Dermis microvascular lymphatic vessel endothelial cell (primary cell): Measurements from ENCODE around the gene NLGN1. TPM values are rescaled to one million over a fixed set of nuclear protein-coding genes. Genes with fewer than 3 reads are reported as not detected.

ENCODE experiments used
- DNase-seq, 2 donors: peaks; one replicate each; pipeline versions ENCODE4 v3.0.0 to v3.0.0-alpha.2; 2010; ENCODE audit warnings: low read depth in 2 of 2
- total RNA-seq: library from RNA; depleted of rRNA; stranded (reverse); fragments of >200 nt; gene quantifications from 2 replicates; pipeline ENCODE4 v1.2.1, GENCODE V29; 2014

Gene NLGN1
- total RNA-seq, 1 donor from 2014 or later, result 0.51 TPM

DNA sequence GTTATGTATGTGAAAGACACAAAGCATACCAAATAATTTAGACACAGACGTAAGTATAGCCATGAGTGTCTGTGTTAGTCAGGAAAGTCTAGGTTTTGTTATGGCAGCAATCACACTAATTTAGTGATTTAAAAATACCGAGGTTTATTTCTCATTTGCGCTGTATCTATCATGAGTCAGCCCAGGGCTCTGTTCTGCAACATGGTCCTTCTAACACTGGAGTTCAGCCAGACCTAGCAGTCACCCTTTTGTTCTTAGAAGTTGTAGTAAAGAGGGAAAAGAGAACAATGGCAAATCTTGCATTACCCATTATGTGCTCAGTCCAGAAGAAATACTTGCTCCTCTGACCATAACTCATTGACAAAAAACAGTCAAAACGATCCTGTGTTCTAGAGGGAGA, 311.5 kb downstream of the NLGN1 start:
- DNase-seq, result peak in 1 of 2 donors; percentile 2

DNA sequence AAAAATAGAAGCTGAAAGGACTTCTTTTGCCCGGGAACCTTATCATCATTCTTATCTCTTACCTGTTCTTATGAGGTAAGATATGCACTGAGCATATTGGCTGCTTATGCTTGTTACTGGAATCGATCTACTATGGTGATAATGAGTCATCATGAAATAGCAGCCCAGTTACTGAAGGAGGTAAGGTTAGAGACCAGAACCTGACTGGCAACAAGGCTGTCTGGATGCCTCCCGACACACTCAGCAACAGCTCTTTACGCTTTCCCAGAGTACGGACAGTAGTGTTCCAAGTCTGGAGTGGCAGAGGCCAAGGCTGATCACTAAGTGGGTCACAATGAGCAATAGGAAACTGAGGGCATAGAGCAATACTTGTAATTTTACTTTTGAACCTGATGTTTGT, 314.1 kb downstream of the NLGN1 start:
- DNase-seq, result no peak

DNA sequence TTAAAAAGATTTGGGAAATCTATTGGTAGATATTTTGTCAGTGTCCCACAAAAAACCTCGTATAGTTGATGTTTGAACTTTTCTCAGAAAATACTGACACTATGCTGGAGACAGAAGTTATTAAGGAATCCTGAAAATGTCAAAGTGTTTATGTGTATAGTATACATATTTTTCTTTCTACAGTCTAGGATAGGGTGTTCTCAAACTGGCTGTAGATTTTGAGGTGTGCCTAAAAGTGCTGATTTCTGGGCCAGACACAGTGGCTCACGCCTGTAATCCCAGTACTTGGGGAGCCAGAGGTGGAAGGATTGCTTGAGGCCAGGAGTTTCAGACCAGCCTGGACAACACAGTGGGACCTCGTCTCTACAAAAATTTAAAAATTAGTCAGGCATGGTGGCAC, 322.0 kb downstream of the NLGN1 start:
- no peak for DNase-seq

DNA sequence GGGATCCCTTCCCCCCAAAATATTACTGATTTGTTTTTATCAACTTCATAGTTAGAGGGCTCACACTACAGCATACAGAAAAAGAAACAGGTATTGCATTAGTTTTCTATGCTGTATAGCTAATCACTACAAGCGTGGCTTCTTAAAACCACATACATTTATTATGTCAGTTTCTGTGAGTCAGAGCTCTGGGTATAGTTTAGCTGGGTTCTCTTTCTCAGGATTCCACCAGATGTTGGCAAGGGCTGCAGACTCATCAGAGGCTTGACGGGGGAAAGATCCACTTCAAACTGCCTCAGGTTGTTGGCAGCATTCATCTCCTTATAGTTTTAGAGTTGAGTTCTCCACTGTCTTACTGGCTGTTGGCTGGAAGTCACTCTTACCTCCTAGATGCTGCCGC, 328.0 kb downstream of the NLGN1 start:
- DNase-seq, result no peak

DNA sequence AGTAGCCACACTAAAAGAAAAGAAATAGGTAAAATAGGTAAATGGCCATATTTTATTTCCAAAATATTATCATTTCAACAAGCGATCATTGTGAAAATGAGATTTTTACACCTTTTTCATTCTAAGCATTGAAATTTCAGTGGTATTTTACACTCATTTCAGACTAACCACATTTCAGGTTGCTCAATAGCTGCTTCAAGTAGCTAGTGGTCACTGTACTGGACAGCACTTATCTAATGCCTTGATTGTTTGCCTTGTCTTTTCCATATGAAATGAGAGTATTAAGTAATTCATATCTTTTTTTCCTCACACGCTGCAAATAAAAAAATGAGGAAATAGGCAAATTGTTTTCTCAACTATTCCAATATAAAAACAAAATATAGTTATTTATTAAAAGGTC, 332.8 kb downstream of the NLGN1 start:
- DNase-seq, result no peak

DNA sequence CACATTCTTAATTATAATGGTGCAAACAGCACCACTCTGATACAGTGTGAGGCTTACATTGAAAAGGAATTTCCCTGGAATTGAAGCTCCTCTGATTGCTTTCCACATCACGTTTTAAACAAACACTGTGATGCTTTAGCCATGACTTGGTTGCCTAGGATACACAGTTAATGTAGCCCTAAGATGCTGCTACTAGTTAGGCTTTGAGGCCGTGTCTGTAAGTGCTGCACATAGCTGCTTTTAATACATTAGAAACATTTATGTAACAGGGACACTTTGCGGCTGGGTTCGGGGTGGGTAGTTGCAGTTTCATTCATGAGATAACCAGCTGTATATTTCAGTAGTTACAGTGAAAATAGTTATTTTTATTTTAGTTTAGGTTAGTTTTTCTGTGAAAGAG, 334.7 kb downstream of the NLGN1 start:
- no peak for DNase-seq

DNA sequence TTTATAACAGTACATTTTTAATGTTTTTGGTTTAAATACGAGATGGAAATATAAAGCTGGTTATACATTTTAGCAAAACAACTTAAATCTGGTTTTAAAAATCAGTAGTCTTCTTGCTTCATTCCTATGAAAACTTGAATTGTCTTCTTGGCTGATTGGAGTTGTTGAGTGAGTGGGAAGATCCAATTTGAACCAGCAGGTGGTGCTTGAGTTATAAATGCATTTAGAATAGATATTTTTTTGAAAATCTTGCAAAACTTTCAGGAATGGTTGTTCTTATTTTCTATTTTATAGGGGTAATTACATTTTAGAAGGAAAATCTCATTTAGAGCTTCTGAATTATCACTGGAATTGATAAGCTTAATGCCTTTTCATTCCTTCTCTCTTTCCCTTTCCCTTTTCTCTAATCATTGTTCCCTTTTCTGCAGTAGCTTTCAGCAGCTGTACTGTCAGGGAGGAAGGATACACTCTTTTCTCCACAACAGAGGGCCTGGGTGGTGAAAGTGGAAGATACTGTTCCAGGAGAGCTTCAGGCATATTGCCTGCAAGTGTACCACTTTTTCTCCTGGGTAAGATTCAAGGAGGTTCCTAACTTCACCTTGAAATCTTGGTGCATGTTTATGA, 335.6 kb downstream of the NLGN1 start:
- DNase-seq, result peak; percentile 36 to 70

DNA sequence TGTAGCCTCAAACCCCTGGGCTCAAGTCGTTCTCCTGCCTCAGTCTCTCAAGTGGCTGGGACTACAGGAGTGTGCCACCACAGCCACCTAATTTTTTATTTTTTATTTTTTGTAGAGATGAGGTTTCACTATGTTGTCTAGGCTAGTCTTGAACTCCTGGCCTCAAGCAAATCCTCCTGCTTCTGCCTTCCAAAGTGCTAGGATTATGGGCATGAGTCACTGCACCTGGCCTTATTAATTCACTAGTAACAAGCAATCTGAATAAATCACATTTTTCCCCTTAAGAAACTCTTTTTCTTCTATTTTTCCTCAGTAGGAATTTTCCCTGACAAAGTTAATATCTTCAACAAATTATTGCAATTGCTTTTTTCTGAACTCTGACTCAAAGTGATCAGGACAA, 336.9 kb downstream of the NLGN1 start:
- no peak for DNase-seq

DNA sequence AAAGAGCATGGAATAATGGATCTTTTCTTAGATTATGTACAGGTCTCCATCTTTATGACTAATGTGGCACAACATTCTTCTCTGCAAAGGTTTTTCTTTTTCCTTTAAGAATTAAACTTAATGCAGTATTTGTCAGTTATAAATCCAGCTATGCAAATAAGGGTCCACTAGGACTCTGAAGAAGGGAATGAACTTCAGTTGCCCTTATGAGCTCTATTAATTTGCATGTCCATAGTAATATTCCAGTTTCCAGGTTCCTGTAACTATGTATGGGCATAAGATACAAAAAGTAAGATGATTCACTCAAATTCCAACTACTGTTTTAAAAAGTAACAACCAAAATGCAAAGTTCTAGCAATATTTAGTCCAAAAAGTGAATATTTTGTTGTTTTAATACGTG, 337.4 kb downstream of the NLGN1 start:
- no peak for DNase-seq

DNA sequence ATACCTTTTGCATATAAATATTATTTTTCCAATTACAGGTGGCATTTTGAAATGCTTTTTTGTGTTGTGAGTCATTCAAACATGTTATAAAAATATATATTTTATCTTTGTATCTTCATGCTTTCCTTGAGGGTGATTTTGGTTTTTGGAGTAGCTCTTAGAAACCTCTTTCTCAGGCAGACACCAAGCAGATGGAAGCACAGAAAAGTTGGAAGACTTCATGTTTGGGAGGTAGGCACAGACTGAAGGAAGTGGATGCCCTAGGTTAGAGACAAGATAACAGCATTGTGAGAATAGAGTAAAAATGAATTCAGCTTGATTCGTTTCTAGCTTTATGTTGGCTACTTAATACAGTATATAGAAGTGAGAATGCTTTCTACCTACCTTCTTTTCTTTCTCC, 338.3 kb downstream of the NLGN1 start:
- no peak for DNase-seq

DNA sequence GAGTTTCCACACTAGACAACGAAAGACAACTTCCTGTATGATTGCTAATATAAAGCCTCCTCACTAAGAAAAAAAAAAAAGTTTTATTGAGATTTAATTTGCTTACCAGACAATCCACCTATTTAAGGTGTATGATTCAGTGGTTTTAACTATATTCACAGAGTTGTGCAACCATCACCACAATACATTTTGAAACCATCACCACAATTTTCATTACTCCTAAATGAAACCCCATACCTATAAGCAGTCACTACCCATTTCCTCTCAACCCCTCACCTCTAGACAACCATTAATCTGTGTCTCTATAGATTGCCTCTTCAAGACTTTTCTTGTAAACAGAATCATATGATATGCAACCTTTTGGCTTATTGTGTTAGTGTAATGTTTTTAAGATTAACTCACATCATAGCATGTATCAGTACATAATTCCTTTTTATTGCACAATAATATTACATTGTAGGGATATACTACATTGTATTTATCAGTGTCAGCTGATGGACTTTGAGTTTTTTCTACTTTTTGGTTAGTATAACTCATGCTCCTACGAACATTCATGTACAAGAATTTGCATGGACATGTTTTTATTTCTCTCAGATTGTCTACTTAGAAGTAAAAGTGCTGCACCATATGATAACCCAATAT, 339.7 kb downstream of the NLGN1 start:
- DNase-seq, result no peak

DNA sequence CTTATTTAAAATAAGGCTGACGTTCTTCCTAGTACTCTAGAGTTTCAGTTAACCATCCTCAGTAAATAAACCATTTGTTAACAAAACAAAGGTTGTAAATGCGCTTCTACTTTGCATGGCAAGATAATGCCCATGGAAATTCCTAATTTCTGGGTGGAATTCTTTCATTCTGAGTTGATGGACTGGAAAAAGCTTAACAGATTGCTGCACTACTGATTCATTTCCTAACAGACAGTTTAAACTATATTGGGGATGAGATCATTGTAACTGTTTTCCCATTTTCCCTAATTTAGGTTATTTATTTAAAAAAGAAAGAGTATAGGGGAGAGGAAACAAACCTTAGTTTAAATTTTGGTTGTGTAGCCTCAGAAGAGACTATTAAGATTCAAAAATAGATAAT, 342.2 kb downstream of the NLGN1 start:
- DNase-seq, result peak; percentile 3 to 64

DNA sequence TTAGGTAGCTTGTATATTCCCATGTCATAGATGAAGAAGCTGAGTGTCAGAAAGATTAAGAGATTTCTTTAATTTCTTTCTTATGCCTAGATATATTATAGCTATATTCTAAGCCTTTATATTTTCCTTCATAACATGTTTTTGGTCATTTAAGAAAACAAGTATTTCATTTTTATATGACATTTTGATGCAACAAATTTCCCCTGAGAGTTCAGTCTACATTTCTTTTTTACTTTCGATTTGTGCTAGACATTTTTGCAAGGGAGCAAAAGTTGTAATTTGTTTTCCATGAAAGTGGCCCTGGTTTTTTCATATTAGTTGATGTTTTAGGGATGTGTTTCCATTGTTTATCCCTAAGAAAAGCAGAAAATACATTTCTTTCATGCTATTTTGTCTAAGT, 344.9 kb downstream of the NLGN1 start:
- no peak for DNase-seq

DNA sequence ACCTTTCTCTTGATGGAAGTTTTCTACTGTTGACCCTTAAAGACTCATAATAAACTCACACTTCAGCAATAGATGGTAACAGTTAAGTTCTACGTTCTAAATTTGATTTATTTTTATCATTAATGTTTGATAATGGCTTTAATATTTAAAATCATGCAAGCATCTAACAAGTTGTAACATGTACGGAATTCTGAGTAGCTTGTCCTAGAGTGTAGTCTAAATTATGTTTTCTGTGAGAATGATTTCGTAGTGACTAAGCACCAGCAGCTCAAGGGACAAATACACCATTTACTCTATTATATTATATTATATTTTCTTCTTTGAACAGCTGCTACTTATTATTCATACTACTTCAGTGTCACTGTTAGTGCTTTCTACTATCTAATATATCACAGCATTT, 345.6 kb downstream of the NLGN1 start:
- DNase-seq, result no peak

DNA sequence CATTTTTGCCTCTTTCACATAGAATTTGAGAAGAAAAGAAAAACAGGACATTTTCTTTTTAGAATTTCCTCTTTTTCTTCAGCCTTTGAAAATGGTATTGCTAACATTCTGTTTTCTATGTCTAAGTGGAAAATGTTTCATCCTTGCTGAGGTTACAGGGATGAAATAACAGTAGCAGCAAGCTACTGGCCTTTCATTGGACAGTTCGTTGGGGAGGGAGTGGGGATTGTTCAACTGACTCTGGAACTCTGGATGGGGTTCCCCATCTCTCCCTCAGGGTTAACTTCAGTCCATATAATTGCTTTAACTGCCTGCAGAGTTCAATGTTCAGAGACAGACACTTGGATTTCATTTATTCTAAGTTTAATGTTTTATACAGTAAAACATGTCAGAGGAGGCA, 346.0 kb downstream of the NLGN1 start:
- DNase-seq, result no peak

DNA sequence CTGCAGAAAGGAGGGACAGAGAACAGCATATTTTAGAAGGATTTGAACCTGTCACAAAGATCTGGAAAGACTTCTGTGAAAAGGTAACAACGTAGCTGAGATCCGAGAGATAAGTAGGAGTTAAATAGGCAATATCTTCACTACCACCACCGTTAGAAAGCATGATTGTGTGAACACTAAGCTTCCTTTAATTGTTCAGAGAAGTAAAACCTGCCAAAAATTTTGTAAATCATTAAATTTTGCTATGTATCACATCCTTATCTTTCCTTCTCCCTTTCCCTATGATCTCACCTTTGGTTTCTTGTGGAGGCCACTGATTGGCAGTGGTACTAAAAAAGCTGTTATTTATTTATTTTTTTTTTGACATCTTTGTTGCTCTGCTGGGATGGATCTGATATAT, 346.9 kb downstream of the NLGN1 start:
- peak in 1 of 2 donors; percentile 56 for DNase-seq

DNA sequence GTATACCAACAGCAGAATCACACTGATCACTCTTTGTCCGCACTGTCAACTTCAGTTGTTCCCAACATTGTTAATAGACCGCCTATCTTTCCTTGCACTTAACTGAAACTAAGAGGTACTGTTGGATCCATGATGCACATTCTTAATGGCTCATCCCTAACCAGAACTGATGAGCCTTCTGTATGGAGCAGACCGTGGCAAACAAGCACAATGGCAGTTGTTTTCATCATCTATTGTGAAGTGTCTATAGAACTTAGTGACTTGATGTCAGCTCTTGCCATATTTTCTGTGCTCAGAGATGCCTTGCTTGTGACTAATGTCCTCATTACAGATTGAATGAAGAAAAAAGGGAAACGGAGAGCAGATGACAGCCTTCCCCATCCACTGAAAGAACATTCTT, 347.4 kb downstream of the NLGN1 start:
- DNase-seq, result peak in 1 of 2 donors; percentile 31

DNA sequence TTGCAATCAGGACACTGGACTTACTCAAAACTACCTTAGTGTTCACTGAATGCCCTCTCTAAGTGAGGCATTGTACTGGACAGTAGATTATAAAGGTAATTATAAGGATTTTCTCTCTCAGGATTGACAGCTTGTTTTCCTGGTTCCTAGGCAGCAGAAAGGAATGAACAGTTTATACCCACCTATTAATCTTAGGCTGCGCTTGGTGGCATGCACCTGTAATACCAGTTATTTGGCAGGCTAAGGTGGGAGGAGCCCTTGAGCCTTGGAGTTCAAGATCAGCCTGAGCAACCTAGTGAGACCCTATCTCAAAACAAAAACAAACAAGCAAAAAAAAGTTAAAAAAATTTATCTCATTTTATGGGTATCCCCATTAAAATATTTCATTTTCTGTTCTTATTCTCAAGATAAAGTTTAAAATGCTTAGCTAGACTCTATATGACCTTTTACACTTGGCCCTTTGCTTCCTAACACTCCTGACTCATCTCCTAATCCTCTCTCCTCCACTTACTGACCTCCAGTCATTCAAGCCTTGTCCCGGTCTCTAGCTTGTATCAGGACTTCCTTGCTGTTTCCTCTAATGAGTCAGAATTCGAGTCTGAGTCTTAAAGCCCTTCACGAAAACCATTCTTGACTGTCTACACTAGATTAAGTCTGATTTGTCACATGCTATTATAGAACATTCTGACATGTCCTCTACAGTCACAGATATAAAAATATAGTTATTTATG, 348.6 kb downstream of the NLGN1 start:
- DNase-seq, result peak in 1 of 2 donors; percentile 94

DNA sequence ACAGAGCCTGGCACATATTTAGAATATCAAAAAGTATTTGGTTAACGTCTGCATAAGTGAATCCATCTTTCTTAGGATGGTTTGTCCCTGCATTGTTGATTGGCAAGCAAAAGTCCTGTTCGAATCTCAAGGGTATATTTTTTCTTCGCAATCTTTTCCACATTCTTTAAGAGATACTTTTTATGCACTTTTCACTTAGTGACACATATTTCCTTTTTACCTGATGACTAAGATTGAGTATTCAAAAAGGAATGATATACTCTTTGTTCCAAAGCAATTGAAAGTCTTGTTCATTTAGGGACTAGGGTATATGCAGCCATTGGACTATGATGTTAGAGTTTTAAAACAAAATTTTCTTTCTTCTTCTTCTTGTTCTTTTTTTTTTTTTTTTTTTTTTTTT, 349.9 kb downstream of the NLGN1 start:
- peak in 1 of 2 donors; percentile 60 for DNase-seq

DNA sequence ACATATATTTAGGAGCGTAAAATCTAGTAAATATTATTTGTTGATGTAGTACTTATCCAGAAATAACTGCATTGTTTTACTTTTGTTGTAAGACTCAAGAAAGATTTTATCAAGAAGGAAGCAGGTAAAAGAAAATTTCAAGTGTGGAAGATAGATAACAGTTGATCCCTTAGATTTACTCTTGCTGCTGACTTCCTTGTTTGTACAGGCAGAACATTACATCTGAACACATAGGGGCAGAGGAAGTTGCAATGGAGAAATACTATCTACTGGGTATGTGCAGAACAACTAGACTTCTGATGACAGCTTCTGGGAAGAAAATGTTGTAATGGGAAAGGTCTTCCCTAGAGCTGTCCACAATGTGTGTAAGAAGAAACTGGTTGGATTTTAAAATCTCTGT, 350.6 kb downstream of the NLGN1 start:
- DNase-seq, result peak in 1 of 2 donors; percentile 77

DNA sequence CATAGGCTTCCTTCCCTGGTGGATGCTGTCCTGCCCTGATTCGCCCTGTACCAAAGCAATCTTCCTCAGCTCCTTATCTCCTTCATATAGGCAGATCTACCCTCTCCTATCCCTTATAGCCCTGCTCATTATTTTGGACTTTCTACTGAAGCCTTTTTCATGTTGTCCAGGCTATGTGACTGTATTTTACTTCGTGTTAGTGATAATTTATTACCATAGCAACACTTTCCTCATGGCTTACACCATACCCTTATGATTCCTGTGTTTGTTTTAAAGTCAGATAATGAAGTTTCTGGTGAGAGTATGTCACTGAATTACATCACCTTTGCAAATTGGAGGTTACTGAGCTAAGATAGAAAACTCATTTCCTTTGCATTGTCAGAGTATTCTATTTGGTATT, 352.6 kb downstream of the NLGN1 start:
- peak in 1 of 2 donors; percentile 61 for DNase-seq

DNA sequence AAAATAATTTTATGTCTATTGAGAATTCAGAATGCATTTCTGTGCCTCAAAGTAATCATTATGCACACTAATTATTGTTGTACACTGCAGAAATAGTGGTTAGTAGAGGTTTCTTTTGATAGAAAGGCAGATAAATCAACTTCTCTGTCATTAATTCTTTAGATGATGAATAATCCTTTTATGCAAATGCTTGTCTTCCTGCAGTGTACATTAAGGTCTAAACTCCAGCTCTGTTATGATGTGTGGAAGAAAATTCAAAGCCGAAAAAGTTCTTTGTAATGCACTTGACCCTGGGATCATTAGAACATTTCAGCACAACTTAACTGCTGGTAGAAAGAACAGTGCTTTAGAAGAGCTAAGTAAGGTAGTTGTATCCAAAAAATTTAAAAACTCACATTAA, 353.0 kb downstream of the NLGN1 start:
- no peak for DNase-seq

DNA sequence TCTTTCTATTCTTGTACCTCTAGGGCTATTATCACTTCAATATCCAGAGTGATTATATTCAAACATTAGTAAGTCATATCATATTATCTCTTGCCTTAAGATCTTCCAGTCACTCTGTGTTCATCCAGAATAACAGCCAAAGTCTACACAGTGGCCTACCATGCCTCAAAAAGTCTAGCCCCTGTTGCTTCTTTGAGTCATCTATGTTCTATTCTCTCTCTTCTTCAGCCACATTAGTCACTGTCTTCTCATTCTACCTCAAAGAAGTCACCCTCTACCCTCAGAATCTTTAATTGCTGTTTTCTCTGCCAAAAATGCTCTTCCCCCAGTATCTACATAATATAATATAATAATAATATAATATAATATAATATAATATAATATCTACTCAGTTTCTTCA, 356.0 kb downstream of the NLGN1 start:
- no peak for DNase-seq
